MCF 10A (cell line): ENCODE data around the gene AREG. TPM values are rescaled to one million over a fixed set of nuclear protein-coding genes. Genes with fewer than 3 reads are reported as not detected.

Experiments
- BruUV-seq: library from RNA; stranded (reverse); fragments of 400-500 nt; replicated peaks from 2 replicates; lab custom pipeline; 2021; lab: Mats Ljungman, UMichigan
- CTCF ChIA-PET: fragments of 300-600 bp; sonication (Branson Sonifier 250); formaldehyde crosslinking; extraction: SDS; loops from one replicate; lab custom pipeline; 2021; ENCODE audit warnings: antibody characterized with exemption, inconsistent platforms; lab: Yijun Ruan, JAX
- POLR2A ChIA-PET: fragments of 300-600, 350-650 bp; sonication (Branson Sonifier 250); formaldehyde crosslinking; extraction: SDS; loops from one replicate; lab custom pipeline; 2020; ENCODE audit warnings: antibody characterized with exemption, inconsistent platforms; lab: Yijun Ruan, JAX
- DNase-seq: peaks from one replicate; pipeline ENCODE4 v3.0.0-alpha.2; 2018; ENCODE audit not compliant: unreplicated experiment
- H3K27ac Mint-ChIP-seq: one replicate; pipeline ENCODE4 v1.8.0; 2022; ENCODE audit warnings: mild to moderate bottlenecking, low read depth, mixed read lengths; ENCODE audit not compliant: unreplicated experiment
- H3K27me3 Mint-ChIP-seq: one replicate; pipeline ENCODE4 v1.8.0; 2022; ENCODE audit warnings: mixed read lengths; ENCODE audit not compliant: insufficient read depth, unreplicated experiment
- H3K36me3 Mint-ChIP-seq: one replicate; pipeline ENCODE4 v1.8.0; 2022; ENCODE audit warnings: mild to moderate bottlenecking, moderate library complexity, mixed read lengths; ENCODE audit not compliant: insufficient read depth, unreplicated experiment
- H3K4me1 Mint-ChIP-seq: one replicate; pipeline ENCODE4 v1.8.0; 2022; ENCODE audit warnings: mixed read lengths; ENCODE audit not compliant: insufficient read depth, unreplicated experiment
- H3K4me3 Mint-ChIP-seq: one replicate; pipeline ENCODE4 v1.8.0; 2022; ENCODE audit warnings: mild to moderate bottlenecking, moderate library complexity, mixed read lengths; ENCODE audit not compliant: unreplicated experiment
- H3K9me3 Mint-ChIP-seq: one replicate; pipeline ENCODE4 v1.8.0; 2022; ENCODE audit warnings: mixed read lengths; ENCODE audit not compliant: unreplicated experiment
- CTCF ChIP-seq: fragments of 200-600 bp; IDR thresholded peaks from one replicate; pipeline ENCODE4 v1.8.0; 2022; ENCODE audit warnings: antibody characterized with exemption, mild to moderate bottlenecking; ENCODE audit not compliant: unreplicated experiment
- intact Hi-C: fragments of 100-400 bp; cut with micrococcal nuclease; formaldehyde crosslinking; loops from 2 replicates; pipeline ENCODE4 v1.14.1; 2022
- total RNA-seq: library from RNA; stranded (reverse); gene quantifications from 2 replicates; pipeline ENCODE4 v1.2.3, GENCODE V29; 2022

Gene AREG
- total RNA-seq, 1 experiment from 2014 or later, result 1,878 TPM

- ChIA-PET POLR2A (interaction anchor here (0.6 kb wide), 1 partner anchor 1206 kb away, joined by 3 read pairs; no protein-coding TSS in a partner anchor), CTCF (interaction anchor here (0.6 kb wide), 2 partner anchors 9 to 89 kb away, joined by 3 read pairs; no protein-coding TSS in a partner anchor)
- Mint-ChIP-seq H3K4me3 (no peak overlapping the region), H3K4me1 (peaks cover 3% of the 10 kb centered on the region), H3K9me3 (no peaks in the 10 kb centered on the region), H3K27me3 (no peaks in the 10 kb centered on the region), H3K36me3 (no peaks in the 10 kb centered on the region), H3K27ac (no peak overlapping the region)
- intact Hi-C loops, result no loop called here
- DNase-seq, result no peak
- no TSS peak for BruUV-seq
- TF ChIP-seq CTCF, result no peak
Observed at GRCh38 chr4:74466242-74466641, 21.3 kb downstream of the AREG start.

GRCh38 chr4:74471264-74471663 is 26.3 kb downstream of the AREG start:
- Mint-ChIP-seq H3K4me3 (no peak overlapping the region), H3K4me1 (peaks cover 37% of the 10 kb centered on the region), H3K9me3 (no peaks in the 10 kb centered on the region), H3K27me3 (no peaks in the 10 kb centered on the region), H3K36me3 (no peaks in the 10 kb centered on the region), H3K27ac (peak overlapping the region; percentile 25)
- CTCF ChIA-PET, result interaction anchor here (0.5 to 2.1 kb wide), 5 partner anchors 36 to 1153 kb away, joined by 3 to 10 read pairs (median 5); no protein-coding TSS in a partner anchor
- TF ChIP-seq CTCF, result no peak
- POLR2A ChIA-PET, result interaction anchor here (0.7 to 7.5 kb wide), 11 partner anchors 9 to 1043 kb away, joined by 3 to 104 read pairs (median 4); partner anchors contain the start of genes AREG, RCHY1 and THAP6
- no TSS peak for BruUV-seq
- intact Hi-C loops, result no loop called here
- no peak for DNase-seq

- Mint-ChIP-seq H3K36me3 (no peaks in the 10 kb centered on the region), H3K4me1 (peaks cover 37% of the 10 kb centered on the region), H3K4me3 (no peak overlapping the region), H3K9me3 (no peaks in the 10 kb centered on the region), H3K27ac (no peak overlapping the region), H3K27me3 (no peaks in the 10 kb centered on the region)
- DNase-seq, result peak; percentile 85
- ChIA-PET CTCF (interaction anchor here (0.7 to 3.2 kb wide), 8 partner anchors 9 to 758 kb away, joined by 3 to 15 read pairs (median 5); no protein-coding TSS in a partner anchor), POLR2A (interaction anchor here (0.6 to 7.5 kb wide), 19 partner anchors 9 to 364 kb away, joined by 3 to 104 read pairs (median 5); partner anchors contain the start of gene AREG)
- intact Hi-C loops, result no loop called here
- no TSS peak for BruUV-seq
- TF ChIP-seq CTCF, result no peak
Observed at GRCh38 chr4:74473155-74473811, 28.3 kb downstream of the AREG start.

- peaks cover 37% of the 10 kb centered on the region for H3K4me1 Mint-ChIP-seq
- no peaks in the 10 kb centered on the region for H3K36me3 Mint-ChIP-seq
- H3K27me3 Mint-ChIP-seq, result no peaks in the 10 kb centered on the region
- H3K9me3 Mint-ChIP-seq, result no peaks in the 10 kb centered on the region
- BruUV-seq, result no TSS peak
- peak; percentile 44 for DNase-seq
- CTCF ChIA-PET, result interaction anchor here (0.6 to 3.2 kb wide), 6 partner anchors 8 to 201 kb away, joined by 3 to 15 read pairs (median 4); no protein-coding TSS in a partner anchor
- POLR2A ChIA-PET, result interaction anchor here (0.7 to 7.5 kb wide), 21 partner anchors 9 to 98 kb away, joined by 3 to 104 read pairs (median 5); partner anchors contain the start of gene AREG
- H3K27ac Mint-ChIP-seq, result peak overlapping the region; percentile 55
- TF ChIP-seq CTCF, result no peak
- intact Hi-C loops, result no loop called here
- no peak overlapping the region for H3K4me3 Mint-ChIP-seq
Observed at GRCh38 chr4:74474345-74475090, 29.6 kb downstream of the AREG start.
